DOHH2 (cell line): ENCODE results near the gene VTA1.

Source experiments
- H3F3A ChIP-seq: fragments of 200-600 bp; sonication (generic), shearing (Covaris generic); 2 replicates; pipeline ENCODE4 v1.6.0; 2016; ENCODE audit warnings: antibody characterized with exemption, mild to moderate bottlenecking; ENCODE audit not compliant: control insufficient read depth, insufficient read depth
- H3K27ac ChIP-seq: fragments of 200-600 bp; sonication (generic); 2 replicates; pipeline ENCODE4 v1.5.1; 2014; ENCODE audit warnings: low read depth, mild to moderate bottlenecking, low read length, moderate library complexity
- H3K27me3 ChIP-seq: fragments of 200-600 bp; sonication (generic); 2 replicates; pipeline ENCODE4 v1.6.1; 2014; ENCODE audit warnings: mild to moderate bottlenecking, low read length, mixed read lengths; ENCODE audit not compliant: control insufficient read depth
- H3K36me3 ChIP-seq: fragments of 200-600 bp; sonication (generic); 2 replicates; pipeline ENCODE4 v1.6.1; 2014; ENCODE audit warnings: mild to moderate bottlenecking, low read length, moderate library complexity, mixed read lengths; ENCODE audit not compliant: control insufficient read depth
- H3K4me1 ChIP-seq: fragments of 200-600 bp; sonication (generic); 2 replicates; pipeline ENCODE4 v1.6.1; 2014; ENCODE audit warnings: mild to moderate bottlenecking, low read length, mixed read lengths; ENCODE audit not compliant: control insufficient read depth
- H3K4me2 ChIP-seq: fragments of 200-600 bp; sonication (generic); 2 replicates; pipeline ENCODE4 v1.6.0; 2014; ENCODE audit warnings: mild to moderate bottlenecking, low read length, moderate library complexity
- H3K4me3 ChIP-seq: fragments of 200-600 bp; sonication (generic); 2 replicates; pipeline ENCODE4 v1.5.1; 2014; ENCODE audit warnings: mild to moderate bottlenecking, low read length, mixed read lengths
- H3K79me2 ChIP-seq: fragments of 200-600 bp; sonication (generic); 2 replicates; pipeline ENCODE4 v1.6.1; 2014; ENCODE audit warnings: mild to moderate bottlenecking, low read length, mixed read lengths; ENCODE audit not compliant: control insufficient read depth
- H3K9me2 ChIP-seq: fragments of 200-600 bp; sonication (generic); replicated peaks from 2 replicates; pipeline ENCODE4 v1.6.1; 2014; ENCODE audit warnings: mild to moderate bottlenecking, low read length, mixed read lengths; ENCODE audit not compliant: control insufficient read depth
- H3K9me3 ChIP-seq: fragments of 200-600 bp; sonication (generic); 2 replicates; pipeline ENCODE4 v1.6.1; 2014; ENCODE audit warnings: antibody characterized with exemption, low read length, mixed read lengths; ENCODE audit not compliant: control insufficient read depth, insufficient read depth
- H4K20me1 ChIP-seq: fragments of 200-600 bp; sonication (generic); 2 replicates; pipeline ENCODE4 v1.6.0; 2014; ENCODE audit warnings: low read depth, mild to moderate bottlenecking, antibody characterized with exemption, low read length, moderate library complexity; ENCODE audit not compliant: control insufficient read depth, insufficient read depth
- EZH2phosphoT487 ChIP-seq: fragments of 200-600 bp; sonication (generic); IDR thresholded peaks from 2 replicates; pipeline ENCODE4 v1.6.1; 2017; ENCODE audit warnings: borderline replicate concordance, mild to moderate bottlenecking, antibody characterized with exemption, low read length, moderate library complexity, mixed read lengths
- TF ChIP-seq, protein P1 (sequence below): fragments of 200-600 bp; sonication (generic); IDR thresholded peaks from one replicate; pipeline ENCODE4 v1.5.1; 2014; ENCODE audit warnings: antibody characterized with exemption, mild to moderate bottlenecking, low read depth, low read length; ENCODE audit not compliant: poor library complexity, severe bottlenecking

Gene VTA1

DNA sequence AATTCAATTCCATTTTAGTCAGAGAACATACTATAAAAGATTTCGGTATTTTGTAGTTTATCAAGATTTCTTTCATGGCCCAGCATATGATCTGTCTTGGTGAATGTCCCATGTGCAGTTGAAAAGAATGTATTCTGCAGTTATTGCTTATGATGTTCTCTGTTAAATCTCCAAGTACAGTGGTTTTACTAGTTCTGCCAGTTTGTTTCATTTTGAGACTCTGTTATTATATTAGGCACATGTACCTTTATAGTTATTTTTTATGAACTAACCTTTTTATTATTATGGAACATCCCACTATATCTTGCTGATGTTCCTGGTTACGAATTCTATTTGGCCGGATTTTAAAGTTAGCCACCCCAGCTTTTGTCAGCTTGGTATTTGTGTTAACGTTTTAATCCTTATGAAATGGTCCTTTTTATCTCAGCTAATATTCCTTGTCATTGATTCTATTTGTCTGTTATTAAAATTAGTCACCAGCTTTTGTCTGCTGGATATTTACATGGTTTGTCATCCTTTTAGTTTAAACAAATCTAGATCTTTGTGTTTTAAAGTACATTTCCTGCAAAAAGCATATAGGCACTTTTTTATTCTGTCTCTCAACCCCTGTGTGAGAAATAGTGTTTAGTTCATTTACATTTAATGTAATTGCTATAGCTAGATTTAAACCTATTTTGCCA is 48.9 kb downstream of the VTA1 start:
- Histone ChIP-seq H3K4me2 (no peak overlapping the region), H3F3A (peaks cover 6% of the 10 kb centered on the region; the same call in 1 of the 2 replicates), H3K9me3 (no peaks in the 10 kb centered on the region), H3K27me3 (no peaks in the 10 kb centered on the region), H3K4me3 (no peak overlapping the region), H3K27ac (no peak overlapping the region), H3K79me2 (peaks cover 5% of the 10 kb centered on the region), H3K36me3 (peaks cover 40% of the 10 kb centered on the region), H3K4me1 (no peaks in the 10 kb centered on the region), H4K20me1 (no peaks in the 10 kb centered on the region), H3K9me2 (no peaks in the 10 kb centered on the region)
- TF ChIP-seq, protein P1, sequence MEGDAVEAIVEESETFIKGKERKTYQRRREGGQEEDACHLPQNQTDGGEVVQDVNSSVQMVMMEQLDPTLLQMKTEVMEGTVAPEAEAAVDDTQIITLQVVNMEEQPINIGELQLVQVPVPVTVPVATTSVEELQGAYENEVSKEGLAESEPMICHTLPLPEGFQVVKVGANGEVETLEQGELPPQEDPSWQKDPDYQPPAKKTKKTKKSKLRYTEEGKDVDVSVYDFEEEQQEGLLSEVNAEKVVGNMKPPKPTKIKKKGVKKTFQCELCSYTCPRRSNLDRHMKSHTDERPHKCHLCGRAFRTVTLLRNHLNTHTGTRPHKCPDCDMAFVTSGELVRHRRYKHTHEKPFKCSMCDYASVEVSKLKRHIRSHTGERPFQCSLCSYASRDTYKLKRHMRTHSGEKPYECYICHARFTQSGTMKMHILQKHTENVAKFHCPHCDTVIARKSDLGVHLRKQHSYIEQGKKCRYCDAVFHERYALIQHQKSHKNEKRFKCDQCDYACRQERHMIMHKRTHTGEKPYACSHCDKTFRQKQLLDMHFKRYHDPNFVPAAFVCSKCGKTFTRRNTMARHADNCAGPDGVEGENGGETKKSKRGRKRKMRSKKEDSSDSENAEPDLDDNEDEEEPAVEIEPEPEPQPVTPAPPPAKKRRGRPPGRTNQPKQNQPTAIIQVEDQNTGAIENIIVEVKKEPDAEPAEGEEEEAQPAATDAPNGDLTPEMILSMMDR = no peak
- no peak for TF ChIP-seq EZH2phosphoT487

- H3K79me2 ChIP-seq = peaks cover 3% of the 10 kb centered on the region; the same call in 1 of the 2 replicates
- no peaks in the 10 kb centered on the region for H3K27me3 ChIP-seq
- H3K36me3 ChIP-seq = peaks cover 46% of the 10 kb centered on the region
- H3K27ac ChIP-seq = no peak overlapping the region
- no peak overlapping the region for H3K4me2 ChIP-seq
- H3F3A ChIP-seq = peaks cover 6% of the 10 kb centered on the region; the same call in 1 of the 2 replicates
- H4K20me1 ChIP-seq = no peaks in the 10 kb centered on the region
- no peaks in the 10 kb centered on the region for H3K9me3 ChIP-seq
- no peaks in the 10 kb centered on the region for H3K9me2 ChIP-seq
- no peak overlapping the region for H3K4me3 ChIP-seq
- no peak for TF ChIP-seq EZH2phosphoT487
- TF ChIP-seq, protein P1 = no peak
- H3K4me1 ChIP-seq = no peaks in the 10 kb centered on the region
Measured at GRCh38 chr6:142200846-142201628, 54.0 kb downstream of the VTA1 start.

- H3K79me2 ChIP-seq = no peaks in the 10 kb centered on the region
- H3K27ac ChIP-seq = no peak overlapping the region
- no peaks in the 10 kb centered on the region for H3K9me2 ChIP-seq
- no peaks in the 10 kb centered on the region for H3K27me3 ChIP-seq
- peaks cover under 1% of the 10 kb centered on the region; the same call in 1 of the 2 replicates for H3K9me3 ChIP-seq
- no peak overlapping the region for H3K4me2 ChIP-seq
- H3K4me1 ChIP-seq = no peaks in the 10 kb centered on the region
- TF ChIP-seq, protein P1 = peak; percentile 90
- TF ChIP-seq EZH2phosphoT487 = no peak
- peaks cover 46% of the 10 kb centered on the region for H3K36me3 ChIP-seq
- no peaks in the 10 kb centered on the region for H4K20me1 ChIP-seq
- H3F3A ChIP-seq = no peaks in the 10 kb centered on the region; the same call in 1 of the 2 replicates
- H3K4me3 ChIP-seq = no peak overlapping the region
Measured at GRCh38 chr6:142207265-142207877, 60.3 kb downstream of the VTA1 start.
